HG03565 (cell line): ENCODE data around the gene XYLT1.
"Not testable (repeated sequence)": the region's sequence is repeated elsewhere in the genome, so short reads cannot be mapped to it uniquely, and the experiment has no call there.

Source experiments
- ATAC-seq: cut with Tn5 transposase; IDR thresholded peaks from one replicate; pipeline ENCODE4 v1.9.1; 2021; ENCODE audit warnings: mild to moderate bottlenecking, moderate library complexity; ENCODE audit not compliant: unreplicated experiment

The XYLT1 gene

DNA sequence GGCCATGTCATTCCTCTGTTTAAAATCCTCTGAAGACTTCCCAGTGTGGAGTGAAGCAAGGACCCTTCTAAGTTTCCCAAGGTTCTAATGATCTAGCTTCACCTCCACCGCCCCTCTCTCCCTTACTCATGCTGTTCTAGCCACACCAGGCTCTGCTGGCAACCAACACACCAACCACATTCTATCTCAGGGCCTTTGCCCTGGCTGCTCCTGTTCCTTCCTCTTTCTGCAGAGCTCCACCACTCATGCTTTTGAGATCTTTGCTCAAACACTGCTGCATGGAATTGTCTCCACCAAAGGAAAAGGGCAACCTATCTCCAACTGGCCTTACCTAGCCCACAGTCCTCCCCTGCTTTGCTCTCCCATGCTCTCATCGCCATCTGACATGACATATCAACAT lies 128.7 kb downstream of the XYLT1 start:
- no peak for ATAC-seq

- ATAC-seq: no peak
These were observed 130.0 kb downstream of the XYLT1 start for GRCh38 chr16:17340804-17341203.

- no peak for ATAC-seq
These were observed 130.8 kb downstream of the XYLT1 start for GRCh38 chr16:17339764-17340541.

DNA sequence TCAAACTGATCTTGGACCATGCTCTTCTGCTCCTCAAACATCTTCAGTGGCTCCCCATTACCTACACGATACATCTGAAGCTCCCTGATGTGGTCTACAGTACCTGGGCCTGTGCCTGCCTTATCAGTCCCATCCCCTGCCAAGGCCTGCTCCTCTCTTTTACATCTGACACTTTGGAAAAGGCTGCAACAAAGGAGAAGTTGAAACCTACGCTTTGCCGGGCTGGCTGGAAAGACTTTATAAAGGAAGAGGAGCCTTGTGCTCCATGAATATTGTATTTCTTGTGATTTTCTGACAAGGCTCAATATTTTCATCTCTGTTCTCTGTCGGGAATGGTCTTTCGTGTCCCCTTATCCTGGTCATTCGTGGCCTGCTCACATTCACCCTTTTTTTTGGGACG lies 132.5 kb downstream of the XYLT1 start:
- ATAC-seq: no peak

DNA sequence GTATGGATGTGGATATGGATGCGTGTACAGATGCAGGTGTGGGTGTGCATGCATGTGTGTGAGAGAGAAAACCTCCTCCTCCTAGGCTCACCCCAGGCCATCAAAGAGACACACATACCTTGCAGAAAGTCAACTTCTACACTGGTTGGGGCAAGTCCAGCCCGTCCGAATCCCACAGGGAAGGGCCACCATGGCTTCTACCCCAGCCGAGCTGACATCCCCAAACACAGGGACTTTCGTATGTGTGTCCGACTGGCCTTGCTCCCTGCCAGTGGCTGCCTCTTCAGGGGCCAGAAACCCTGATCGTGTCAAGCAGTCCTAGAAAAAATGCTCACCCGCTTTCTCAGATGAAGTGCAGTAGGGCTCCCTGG lies 134.2 kb downstream of the XYLT1 start:
- no peak for ATAC-seq

DNA sequence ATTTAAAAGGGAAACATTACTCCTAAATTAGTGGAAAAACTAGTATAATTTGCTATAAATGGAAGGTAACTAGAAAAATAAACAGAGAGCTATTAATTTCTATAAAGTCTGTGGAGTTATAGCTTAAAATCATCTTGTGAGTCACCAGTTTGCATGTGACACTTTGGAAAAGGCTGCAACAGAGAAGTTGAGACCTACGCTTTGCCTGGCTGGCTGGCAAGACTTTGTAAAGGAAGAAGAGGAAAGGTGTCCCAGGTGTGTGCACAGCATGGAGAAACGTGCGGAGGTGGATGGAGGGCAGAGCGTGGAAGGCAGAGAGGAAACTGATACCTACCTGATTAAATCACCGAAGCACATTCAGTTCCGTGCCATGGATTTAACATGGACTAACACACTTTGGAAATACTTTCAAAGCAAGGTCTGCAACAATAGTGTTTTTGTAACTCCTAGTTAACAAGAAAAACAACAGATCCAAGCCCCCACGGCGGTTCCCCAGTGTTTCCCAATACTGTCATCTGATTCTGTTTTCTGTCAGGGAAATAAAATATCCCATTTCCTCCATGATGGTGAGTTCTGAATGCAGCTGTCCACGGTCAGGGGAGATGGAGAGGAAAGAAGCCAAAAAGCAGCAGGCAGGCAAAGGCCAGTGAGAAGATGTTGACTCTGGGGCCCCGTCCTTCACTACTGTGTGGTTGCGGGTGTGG lies 134.8 kb downstream of the XYLT1 start:
- no peak for ATAC-seq

- not testable (repeated sequence) for ATAC-seq
These were observed 135.4 kb downstream of the XYLT1 start for GRCh38 chr16:17335406-17335805.

GRCh38 chr16:17334096-17334495 lies 136.7 kb downstream of the XYLT1 start:
- ATAC-seq: no peak

GRCh38 chr16:17333229-17333628 lies 137.5 kb downstream of the XYLT1 start:
- no peak for ATAC-seq

- ATAC-seq: no peak
These were observed 138.8 kb downstream of the XYLT1 start for GRCh38 chr16:17331991-17332390.

DNA sequence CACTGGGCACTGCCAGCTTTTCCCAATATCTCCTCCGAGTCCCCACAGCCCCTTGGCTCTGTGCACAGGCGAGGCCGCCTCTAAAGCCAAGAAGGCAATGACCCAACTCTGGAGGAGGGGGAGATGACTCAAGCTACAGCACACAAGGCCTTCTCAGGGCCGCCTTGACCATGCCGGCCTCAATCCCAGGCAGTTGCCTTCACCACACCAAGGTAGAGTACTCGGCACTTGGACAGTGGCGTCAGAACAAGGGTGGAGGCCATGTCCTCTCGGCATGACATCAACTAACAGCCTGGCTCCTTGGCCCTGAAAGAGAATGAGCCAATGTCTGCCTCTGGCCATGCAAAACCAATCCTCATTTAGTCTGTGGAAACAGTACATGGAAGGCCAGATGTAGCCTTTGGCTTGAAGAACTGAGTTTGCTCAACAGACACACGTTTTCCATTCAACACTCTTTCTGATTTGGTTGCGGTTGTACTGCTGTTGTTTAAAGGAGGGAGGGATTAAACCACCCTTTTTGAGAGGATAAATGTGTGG lies 139.6 kb downstream of the XYLT1 start:
- no peak for ATAC-seq

DNA sequence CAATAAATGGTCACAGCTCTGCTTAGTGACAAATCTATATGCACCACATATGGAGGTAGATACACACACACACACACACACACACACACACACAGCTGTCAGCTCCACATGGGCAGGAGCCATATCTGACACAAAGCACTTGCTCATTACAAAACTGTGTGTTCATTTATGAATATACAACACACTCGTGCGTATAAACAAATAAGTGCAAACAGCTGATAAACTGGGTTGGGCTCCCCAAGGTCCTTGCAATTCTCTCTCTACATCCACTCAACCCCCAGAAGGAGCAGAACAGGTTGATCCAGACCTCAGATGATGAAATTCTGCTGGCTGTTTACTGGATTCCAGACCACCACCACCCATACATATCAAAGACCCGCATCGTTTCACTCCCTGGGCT lies 140.7 kb downstream of the XYLT1 start:
- ATAC-seq: no peak

DNA sequence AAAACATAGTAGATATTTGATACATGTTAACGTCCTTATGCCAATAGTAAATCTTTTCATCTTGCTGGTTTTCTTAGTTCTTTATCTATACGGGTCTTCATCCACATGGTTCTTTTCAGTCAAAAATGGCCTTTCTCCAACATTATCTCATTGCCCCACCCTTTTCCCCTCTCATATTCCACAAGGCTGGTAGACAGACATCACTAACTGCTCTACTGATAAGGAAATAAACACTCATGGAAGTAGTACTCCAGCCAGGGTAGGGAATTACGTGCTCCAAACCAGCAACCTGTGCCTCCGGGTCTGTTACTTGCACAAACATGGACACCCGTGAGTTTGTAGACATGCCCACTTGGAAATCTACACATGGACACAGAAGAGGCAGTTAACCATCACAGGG lies 141.4 kb downstream of the XYLT1 start:
- ATAC-seq: no peak

DNA sequence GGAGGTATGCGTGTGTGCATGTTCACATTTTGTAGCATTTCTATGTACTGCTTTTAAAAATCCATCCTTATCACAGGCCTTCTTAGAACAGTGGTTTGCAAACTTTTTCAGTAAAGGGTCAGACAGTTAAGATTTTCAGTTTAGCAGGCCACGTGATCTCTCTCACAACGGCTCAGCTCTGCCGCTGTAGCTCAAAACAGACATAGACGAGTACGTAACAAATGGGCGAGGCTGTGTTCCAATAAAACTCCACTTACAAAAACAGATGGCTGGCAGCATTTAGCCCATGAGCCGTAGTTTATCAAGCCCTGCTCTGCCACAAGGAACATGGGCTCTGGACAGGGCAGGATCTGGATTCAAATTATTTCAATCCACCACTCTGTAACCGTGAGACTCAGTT lies 141.8 kb downstream of the XYLT1 start:
- ATAC-seq: no peak

GRCh38 chr16:17327664-17328335 lies 143.0 kb downstream of the XYLT1 start:
- ATAC-seq: no peak

DNA sequence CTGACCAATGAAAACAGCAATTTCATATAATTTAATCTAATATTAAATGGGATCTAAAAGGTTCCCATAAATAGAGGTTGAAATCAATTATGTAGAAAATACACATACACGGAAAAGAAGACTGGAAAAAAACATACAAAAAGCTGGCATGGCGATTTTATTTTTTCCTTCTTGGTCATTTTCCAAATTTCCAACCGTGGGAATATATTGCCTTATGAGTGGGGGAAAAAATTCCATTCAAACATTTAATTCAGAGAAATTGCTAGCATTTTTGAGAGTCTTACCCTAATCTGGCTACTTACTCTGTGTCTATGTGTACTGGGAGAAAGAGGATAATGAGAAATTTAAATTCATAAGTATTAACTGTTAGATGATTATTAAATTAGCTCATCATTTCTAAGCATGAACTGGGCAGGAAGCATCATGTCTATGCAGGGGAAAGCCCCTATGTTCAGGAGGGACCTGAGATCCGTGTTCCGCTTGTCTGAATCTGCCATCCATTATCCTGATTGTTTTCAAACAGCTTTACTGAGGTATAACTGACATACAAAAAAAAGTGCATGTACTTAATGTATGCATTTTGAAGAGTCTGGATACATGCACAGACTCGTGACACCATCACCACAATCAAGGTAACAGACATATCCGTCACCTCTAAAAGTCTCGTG lies 145.2 kb downstream of the XYLT1 start:
- ATAC-seq: no peak

DNA sequence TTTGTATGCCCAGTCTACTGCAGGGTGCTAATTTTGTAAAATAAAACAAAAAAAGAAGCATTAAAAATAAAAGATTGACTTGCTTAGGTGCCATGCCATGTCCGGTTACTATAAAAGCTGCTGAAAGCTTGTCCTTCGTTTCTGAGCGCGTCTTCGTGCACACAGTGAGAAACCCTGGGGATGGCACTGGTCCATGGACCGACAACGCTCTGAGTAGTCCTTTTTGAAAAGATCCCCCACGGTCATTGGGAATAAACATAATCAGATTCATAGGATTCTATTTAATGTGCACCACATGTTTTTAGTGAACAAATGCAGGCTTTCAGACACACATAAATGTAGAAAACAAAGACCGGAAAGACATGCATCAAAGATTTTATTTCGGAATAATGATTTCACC lies 146.3 kb downstream of the XYLT1 start:
- no peak for ATAC-seq

- no peak for ATAC-seq
These were observed 147.6 kb downstream of the XYLT1 start for GRCh38 chr16:17323171-17323570.

GRCh38 chr16:17321824-17322223 lies 148.9 kb downstream of the XYLT1 start:
- no peak for ATAC-seq

DNA sequence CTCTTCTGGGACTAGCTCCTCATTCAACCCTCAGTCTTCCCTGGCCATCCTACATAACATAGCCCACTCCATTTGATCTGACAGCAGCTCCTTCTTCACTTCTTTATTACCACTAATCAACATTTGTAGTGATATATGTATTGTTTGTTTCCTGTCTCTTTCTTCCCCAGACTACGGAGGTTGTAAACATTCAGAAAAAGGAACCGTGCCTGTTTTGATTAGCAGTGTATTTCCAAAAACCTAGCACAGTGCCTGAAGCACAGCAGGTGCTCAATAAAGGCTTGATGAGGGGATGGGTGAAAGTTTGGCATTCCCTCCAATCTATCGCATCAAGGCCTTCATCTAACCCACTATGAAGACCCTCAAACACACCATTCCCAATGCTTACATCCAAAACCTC lies 150.8 kb downstream of the XYLT1 start:
- no peak for ATAC-seq

- no peak for ATAC-seq
These were observed 152.5 kb downstream of the XYLT1 start for GRCh38 chr16:17318238-17318637.
